RWPE2 (cell line): ENCODE results near the gene CD38.

Source experiments
- ATAC-seq: fragments of 200-7000 bp; cut with Tn5 transposase; 3 replicates; pipeline ENCODE4 v1.9.1; 2021; ENCODE audit warnings: low read depth
- DNase-seq: peaks from one replicate; pipeline ENCODE4 v3.0.0-alpha.2; 2020; ENCODE audit warnings: low spot score
- H3K27ac ChIP-seq: fragments of 450-650 bp; 2 replicates; pipeline ENCODE4 v1.5.1; 2017; ENCODE audit warnings: mild to moderate bottlenecking; ENCODE audit not compliant: poor library complexity, severe bottlenecking
- H3K27me3 ChIP-seq: fragments of 250-450 bp; sonication (Bioruptor Pico); 2 replicates; pipeline ENCODE4 v1.5.1; 2021; ENCODE audit warnings: mild to moderate bottlenecking, moderate library complexity; ENCODE audit not compliant: insufficient read depth, poor library complexity, severe bottlenecking
- H3K36me3 ChIP-seq: fragments of 250-450 bp; sonication (Bioruptor Pico); 2 replicates; pipeline ENCODE4 v1.5.1; 2020; ENCODE audit warnings: low read depth, mild to moderate bottlenecking, moderate library complexity
- H3K4me1 ChIP-seq: fragments of 250-450 bp; sonication (Bioruptor Pico); 2 replicates; pipeline ENCODE4 v1.5.1; 2021; ENCODE audit warnings: mild to moderate bottlenecking, moderate library complexity; ENCODE audit not compliant: insufficient read depth, poor library complexity, severe bottlenecking
- H3K4me3 ChIP-seq: fragments of 250-450 bp; sonication (Bioruptor Pico); 2 replicates; pipeline ENCODE4 v1.5.1; 2021; ENCODE audit warnings: mild to moderate bottlenecking, moderate library complexity; ENCODE audit not compliant: severe bottlenecking
- H3K9me3 ChIP-seq: fragments of 250-450 bp; sonication (Bioruptor Pico); 2 replicates; pipeline ENCODE4 v1.5.1; 2021; ENCODE audit warnings: mild to moderate bottlenecking, moderate library complexity; ENCODE audit not compliant: severe bottlenecking
- CTCF ChIP-seq: fragments of 450-650 bp; IDR thresholded peaks from one replicate; pipeline ENCODE4 v1.5.1; 2017; ENCODE audit warnings: mild to moderate bottlenecking, moderate library complexity; ENCODE audit not compliant: poor library complexity, severe bottlenecking

Gene CD38

GRCh38 chr4:15766821-15767220 is 11.3 kb upstream of the CD38 start:
- Histone ChIP-seq H3K27me3 (no peaks in the 10 kb centered on the region), H3K4me3 (no peak overlapping the region), H3K9me3 (no peaks in the 10 kb centered on the region), H3K4me1 (no peaks in the 10 kb centered on the region), H3K36me3 (no peaks in the 10 kb centered on the region; the same call in 1 of the 2 replicates), H3K27ac (no peak overlapping the region)
- ATAC-seq (no peak), DNase-seq (no peak)
- no peak for TF ChIP-seq CTCF

- DNase-seq (no peak), ATAC-seq (no peak)
- no peaks in the 10 kb centered on the region for H3K36me3 ChIP-seq
- no peak overlapping the region for H3K27ac ChIP-seq
- H3K27me3 ChIP-seq, result no peaks in the 10 kb centered on the region
- no peak for TF ChIP-seq CTCF
- H3K4me1 ChIP-seq, result no peaks in the 10 kb centered on the region
- no peak overlapping the region for H3K4me3 ChIP-seq
- H3K9me3 ChIP-seq, result no peaks in the 10 kb centered on the region
These were observed 8.9 kb upstream of the CD38 start for GRCh38 chr4:15769202-15769601.

GRCh38 chr4:15771216-15772058 is 6.7 kb upstream of the CD38 start:
- H3K27me3 ChIP-seq, result no peaks in the 10 kb centered on the region
- TF ChIP-seq CTCF, result no peak
- H3K4me3 ChIP-seq, result no peak overlapping the region
- no peaks in the 10 kb centered on the region for H3K36me3 ChIP-seq
- no peak overlapping the region for H3K27ac ChIP-seq
- ATAC-seq, result no peak
- no peaks in the 10 kb centered on the region for H3K9me3 ChIP-seq
- DNase-seq, result no peak
- no peaks in the 10 kb centered on the region for H3K4me1 ChIP-seq

- H3K27me3 ChIP-seq, result peaks cover 16% of the 10 kb centered on the region
- DNase-seq, result no peak
- no peaks in the 10 kb centered on the region for H3K36me3 ChIP-seq
- H3K4me1 ChIP-seq, result no peaks in the 10 kb centered on the region
- no peak overlapping the region for H3K4me3 ChIP-seq
- H3K9me3 ChIP-seq, result no peaks in the 10 kb centered on the region
- no peak for ATAC-seq
- TF ChIP-seq CTCF, result no peak
- no peak overlapping the region for H3K27ac ChIP-seq
These were observed 4.1 kb upstream of the CD38 start for GRCh38 chr4:15774020-15774420.
